Adrenal gland (tissue), 5 donors: ENCODE measurements around the gene COMMD1.

Experiments used
- CTCF ChIP-seq, 6 experiments: fragments of 450-650 bp in 4 of 6; fragments of 200-600 bp in 2 of 6; sonication (generic) in 1 of 6; IDR thresholded peaks; 1 replicate in 5 of 6; 2 replicates in 1 of 6; pipeline versions ENCODE4 v1.5.1 to v1.8.0; 2016 to 2021; ENCODE audit warnings: antibody characterized with exemption in 6 of 6, mild to moderate bottlenecking in 2 of 6, moderate library complexity in 1 of 6
- POLR2A ChIP-seq, 2 donors: fragments of 450-650 bp; IDR thresholded peaks; one replicate each; pipeline ENCODE4 v1.6.1; 2017; ENCODE audit warnings: antibody characterized with exemption in 2 of 2, mild to moderate bottlenecking in 2 of 2, moderate library complexity in 1 of 2
- donor health status: DM: no; HTN: no; CAD: no.

GRCh38 chr2:61993422-61994024 is 88.0 kb downstream of the COMMD1 start:
- peak; percentile 51 to 81 (median 74) for TF ChIP-seq CTCF (IDR thresholded peaks at IDR 0.05)
- TF ChIP-seq POLR2A (IDR thresholded peaks at IDR 0.05): no peak
